HG02623 (cell line): ENCODE results near the gene TMEM147.
"Not testable (repeated sequence)": the region's sequence is repeated elsewhere in the genome, so short reads cannot be mapped to it uniquely, and the experiment has no call there.

Experiments
- ATAC-seq: cut with Tn5 transposase; IDR thresholded peaks from one replicate; pipeline ENCODE4 v1.9.1; 2021; ENCODE audit warnings: moderate library complexity; ENCODE audit not compliant: unreplicated experiment

TMEM147 gene

GRCh38 chr19:35560677-35561076 is 15.3 kb downstream of the TMEM147 start:
- ATAC-seq, result no peak

GRCh38 chr19:35561436-35561835 is 16.0 kb downstream of the TMEM147 start:
- no peak for ATAC-seq

GRCh38 chr19:35562336-35562735 is 16.9 kb downstream of the TMEM147 start:
- ATAC-seq, result no peak

- ATAC-seq, result no peak
Observed at GRCh38 chr19:35562776-35563175, 17.4 kb downstream of the TMEM147 start.

GRCh38 chr19:35563207-35563829 is 17.9 kb downstream of the TMEM147 start, which contains the start of gene ATP4A:
TSS of gene ATP4A (minus strand) at chr19:35563658. CDS start at chr19:35563629, 29 bp downstream.
- ATAC-seq, result no peak

- no peak for ATAC-seq
Observed at GRCh38 chr19:35565016-35565856, 19.8 kb downstream of the TMEM147 start.

- ATAC-seq, result no peak
Observed at GRCh38 chr19:35566738-35567137, 21.3 kb downstream of the TMEM147 start.

- ATAC-seq, result no peak
Observed at GRCh38 chr19:35569281-35569781, 23.9 kb downstream of the TMEM147 start.

- no peak for ATAC-seq
Observed at GRCh38 chr19:35571406-35571965, 26.1 kb downstream of the TMEM147 start.

GRCh38 chr19:35577918-35578317 is 32.5 kb downstream of the TMEM147 start:
- no peak for ATAC-seq

GRCh38 chr19:35578707-35579106 is 33.3 kb downstream of the TMEM147 start:
- no peak for ATAC-seq

GRCh38 chr19:35582760-35583159 is 37.3 kb downstream of the TMEM147 start:
- ATAC-seq, result no peak

GRCh38 chr19:35585848-35586247 is 40.4 kb downstream of the TMEM147 start, which contains the start of gene PMIS2:
TSS of gene PMIS2 (plus strand) at chr19:35586173. CDS start at chr19:35586260, 87 bp downstream.
- no peak for ATAC-seq

- no peak for ATAC-seq
Observed at GRCh38 chr19:35587321-35587720, 41.9 kb downstream of the TMEM147 start.

GRCh38 chr19:35590875-35591274 is 45.4 kb downstream of the TMEM147 start:
- ATAC-seq, result no peak

GRCh38 chr19:35592226-35592625 is 46.8 kb downstream of the TMEM147 start:
- no peak for ATAC-seq

GRCh38 chr19:35595026-35595425 is 49.6 kb downstream of the TMEM147 start:
- ATAC-seq, result not testable (repeated sequence)

- ATAC-seq, result no peak
Observed at GRCh38 chr19:35595928-35596327, 50.5 kb downstream of the TMEM147 start.

GRCh38 chr19:35596366-35596999 is 51.1 kb downstream of the TMEM147 start:
- no peak for ATAC-seq
